Upper lobe of left lung (tissue), 6 donors: ENCODE results near the gene NDUFB8. TPM values are rescaled to one million over a fixed set of nuclear protein-coding genes. Genes with fewer than 3 reads are reported as not detected.

ENCODE experiments used
- ATAC-seq, 2 donors: fragments of 200-7000 bp; cut with Tn5 transposase; one replicate each; pipeline ENCODE4 v1.9.1; 2022; ENCODE audit warnings: mild to moderate bottlenecking in 2 of 2, moderate library complexity in 2 of 2; ENCODE audit not compliant: low FRiP score in 2 of 2
- DNase-seq, 2 donors: peaks; one replicate each; pipeline ENCODE4 v3.0.0-alpha.2; 2019 to 2020
- H3K27ac ChIP-seq, 4 donors: fragments of 200-600 bp; sonication (generic); one replicate each; pipeline ENCODE4 v1.5.1; 2016 to 2019
- H3K27me3 ChIP-seq, 4 donors: fragments of 200-600 bp; sonication (generic); one replicate each; pipeline ENCODE4 v1.5.1; 2017 to 2019
- H3K36me3 ChIP-seq, 4 donors: fragments of 200-600 bp; sonication (generic); one replicate each; pipeline ENCODE4 v1.5.1; 2016 to 2019
- H3K4me1 ChIP-seq, 4 donors: fragments of 200-600 bp; sonication (generic); one replicate each; pipeline ENCODE4 v1.5.1; 2018 to 2019
- H3K4me3 ChIP-seq, 4 donors: fragments of 200-600 bp; sonication (generic); one replicate each; pipeline ENCODE4 v1.5.1; 2017 to 2019; ENCODE audit warnings: mild to moderate bottlenecking in 2 of 4, moderate library complexity in 1 of 4
- H3K9me3 ChIP-seq, 4 donors: fragments of 200-600 bp; sonication (generic); one replicate each; pipeline ENCODE4 v1.5.1; 2018 to 2019
- CTCF ChIP-seq, 6 experiments: fragments of 450-650 bp in 4 of 6; fragments of 200-600 bp in 2 of 6; sonication (generic) in 2 of 6; IDR thresholded peaks; one replicate each; pipeline ENCODE4 v1.5.1; 2016 to 2019; ENCODE audit warnings: antibody characterized with exemption in 6 of 6
- EP300 ChIP-seq, 4 donors: sonication (generic); formaldehyde crosslinking; IDR thresholded peaks; one replicate each; pipeline ENCODE4 v1.5.1; 2017; ENCODE audit warnings: antibody characterized with exemption in 4 of 4, control low read depth in 2 of 4
- POLR2A ChIP-seq, 4 donors: fragments of 450-650 bp; IDR thresholded peaks; one replicate each; pipeline ENCODE4 v1.5.1; 2016 to 2017; ENCODE audit warnings: antibody characterized with exemption in 4 of 4, mild to moderate bottlenecking in 2 of 4
- POLR2AphosphoS5 ChIP-seq, 2 donors: sonication (generic); formaldehyde crosslinking; IDR thresholded peaks; one replicate each; pipeline ENCODE4 v1.5.1; 2017; ENCODE audit warnings: antibody characterized with exemption in 2 of 2
- WGBS, 2 donors: methylation state at CpG; one replicate each; pipeline ENCODE4 v1.1.5; 2017 to 2018; 5-methylcytosine and 5-hydroxymethylcytosine counted together
- total RNA-seq, 6 donors: library from RNA; depleted of rRNA in 4 of 6; stranded (reverse); fragments of >200 nt in 4 of 6; gene quantifications; one replicate each; pipeline versions ENCODE4 v1.1.0 to v1.2.1, GENCODE V29; 2016 to 2021
- donor health status: DM: no; HTN: no; CAD: no; lungs with moderate emphysema.
- donor health status: DM: no; HTN: yes; CAD: no; lungs with severe emphysema.

The NDUFB8 gene
- total RNA-seq, 6 donors from 2014 or later, result 110 to 152 (median 137) TPM

GRCh38 chr10:100566561-100566960, 36.9 kb upstream of the NDUFB8 start:
- DNase-seq (no peak), ATAC-seq (no peak)
- Histone ChIP-seq H3K4me3 (no peak overlapping the region), H3K27ac (no peak overlapping the region), H3K4me1 (peaks cover 13 to 14% (median 13%) of the 10 kb centered on the region in 4 donors), H3K27me3 (peaks cover 0 to 34% (median 19%) of the 10 kb centered on the region in 4 donors), H3K36me3 (no peaks in the 10 kb centered on the region), H3K9me3 (no peaks in the 10 kb centered on the region)
- 44 to 63% methylated on average over 3 of the region's 3 CpGs for WGBS, 2 donors
- TF ChIP-seq EP300 (IDR thresholded peaks at IDR 0.05) (no peak), POLR2A (IDR thresholded peaks at IDR 0.05) (no peak), CTCF (IDR thresholded peaks at IDR 0.05) (no peak), POLR2AphosphoS5 (IDR thresholded peaks at IDR 0.05) (no peak)

- TF ChIP-seq CTCF (IDR thresholded peaks at IDR 0.05) (no peak), POLR2AphosphoS5 (IDR thresholded peaks at IDR 0.05) (no peak), EP300 (IDR thresholded peaks at IDR 0.05) (no peak), POLR2A (IDR thresholded peaks at IDR 0.05) (no peak)
- peaks cover 0 to 34% (median 19%) of the 10 kb centered on the region in 4 donors for H3K27me3 ChIP-seq
- DNase-seq, result no peak
Observed at GRCh38 chr10:100565206-100565985, 35.7 kb upstream of the NDUFB8 start.

GRCh38 chr10:100562008-100562672, 32.5 kb upstream of the NDUFB8 start:
- Histone ChIP-seq H3K27me3 (peaks cover 0 to 25% (median 11%) of the 10 kb centered on the region in 4 donors), H3K36me3 (no peaks in the 10 kb centered on the region), H3K4me1 (peaks cover 13 to 16% (median 14%) of the 10 kb centered on the region in 4 donors), H3K27ac (no peak overlapping the region), H3K9me3 (no peaks in the 10 kb centered on the region), H3K4me3 (peak overlapping the region in 1 of 4 donors; percentile 21)
- TF ChIP-seq CTCF (IDR thresholded peaks at IDR 0.05) (peak; percentile 52 to 95 (median 82)), POLR2A (IDR thresholded peaks at IDR 0.05) (no peak)
- WGBS, 2 donors, result 13 to 23% methylated on average over 11 to 26 of the region's 62 CpGs
- DNase-seq (peak; percentile 67 to 93), ATAC-seq (peak; percentile 78 to 86)

More at GRCh38 chr10:100565206-100565985, 35.7 kb upstream of the NDUFB8 start:
- Histone ChIP-seq H3K4me1 (peaks cover 13 to 16% (median 14%) of the 10 kb centered on the region in 4 donors), H3K4me3 (no peak overlapping the region), H3K9me3 (no peaks in the 10 kb centered on the region), H3K36me3 (no peaks in the 10 kb centered on the region), H3K27ac (no peak overlapping the region)
- 65 to 69% methylated on average over 8 to 9 of the region's 9 CpGs for WGBS, 2 donors
- ATAC-seq, result no peak

GRCh38 chr10:100561005-100561404, 31.3 kb upstream of the NDUFB8 start:
- no peak overlapping the region for H3K4me3 ChIP-seq
- TF ChIP-seq EP300 (IDR thresholded peaks at IDR 0.05) (no peak), POLR2A (IDR thresholded peaks at IDR 0.05) (no peak), POLR2AphosphoS5 (IDR thresholded peaks at IDR 0.05) (no peak), CTCF (IDR thresholded peaks at IDR 0.05) (no peak)
- no peak overlapping the region for H3K27ac ChIP-seq
- DNase-seq (no peak), ATAC-seq (no peak)
- H3K36me3 ChIP-seq, result peaks cover 0 to 3% (median 3%) of the 10 kb centered on the region in 4 donors
- 82 to 83% methylated on average over 2 of the region's 2 CpGs for WGBS, 2 donors
- no peaks in the 10 kb centered on the region for H3K9me3 ChIP-seq
- H3K27me3 ChIP-seq, result peaks cover 0 to 25% (median 10%) of the 10 kb centered on the region in 4 donors
- peaks cover 13 to 16% (median 14%) of the 10 kb centered on the region in 4 donors for H3K4me1 ChIP-seq
